ENCODE results near the gene SP2.
"Not testable (repeated sequence)": the region's sequence is repeated elsewhere in the genome, so short reads cannot be mapped to it uniquely, and the experiment has no call there.

SP2 gene

GRCh38 chr17:47894498-47895346, 1.3 kb upstream of the SP2 start:
- no peak for DNase-seq

GRCh38 chr17:47895347-47895855, 635 bp upstream of the SP2 start:
- no peak for DNase-seq

- DNase-seq = no peak
Observed at GRCh38 chr17:47896672-47897490, 845 bp downstream of the SP2 start.

GRCh38 chr17:47897561-47897960, 1.5 kb downstream of the SP2 start:
- no peak for DNase-seq

- no peak for DNase-seq
Observed at GRCh38 chr17:47898241-47898640, 2.2 kb downstream of the SP2 start.

- DNase-seq = no peak
Observed at GRCh38 chr17:47899643-47900042, 3.6 kb downstream of the SP2 start.

- no peak for DNase-seq
Observed at GRCh38 chr17:47901423-47901822, 5.4 kb downstream of the SP2 start.

- no peak for DNase-seq
Observed at GRCh38 chr17:47902039-47902744, 6.2 kb downstream of the SP2 start.

GRCh38 chr17:47905221-47905733, 9.2 kb downstream of the SP2 start:
- peak; percentile 85 for DNase-seq

- DNase-seq = no peak
Observed at GRCh38 chr17:47906443-47906842, 10.4 kb downstream of the SP2 start.

- no peak for DNase-seq
Observed at GRCh38 chr17:47907932-47908562, 12.0 kb downstream of the SP2 start.

- DNase-seq = no peak
Observed at GRCh38 chr17:47913050-47913449, 17.0 kb downstream of the SP2 start.

GRCh38 chr17:47914306-47914948, 18.4 kb downstream of the SP2 start:
- DNase-seq = no peak

- peak; percentile 71 for DNase-seq
Observed at GRCh38 chr17:47915776-47916398, 19.9 kb downstream of the SP2 start.

- no peak for DNase-seq
Observed at GRCh38 chr17:47916489-47917208, 20.6 kb downstream of the SP2 start.

GRCh38 chr17:47917581-47917980, 21.5 kb downstream of the SP2 start:
- DNase-seq = no peak

- no peak for DNase-seq
Observed at GRCh38 chr17:47918006-47918405, 22.0 kb downstream of the SP2 start.

- DNase-seq = no peak
Observed at GRCh38 chr17:47918991-47919390, 23.0 kb downstream of the SP2 start.

GRCh38 chr17:47919889-47920288, 23.9 kb downstream of the SP2 start:
- not testable (repeated sequence) for DNase-seq

- DNase-seq = no peak
Observed at GRCh38 chr17:47924785-47925677, 29.0 kb downstream of the SP2 start.

All from right hindlimb (tissue), 1 donor.